Adrenal gland (tissue), 12 donors: ENCODE results near the gene CYP19A1. TPM values are rescaled to one million over a fixed set of nuclear protein-coding genes. Genes with fewer than 3 reads are reported as not detected.

Experiments
- DNase-seq, 7 donors: peaks; one replicate each; pipeline ENCODE4 v3.0.0-alpha.2; 2019 to 2020
- H3K27ac ChIP-seq, 5 donors: fragments of 200-600 bp; sonication (generic) in 4 of 5; 1 replicate in 3 of 5; 2 replicates in 2 of 5; pipeline versions ENCODE4 v1.5.1 to v1.8.0; 2016 to 2020; ENCODE audit warnings: mild to moderate bottlenecking in 1 of 5
- H3K27me3 ChIP-seq: fragments of 200-600 bp; 2 replicates; pipeline ENCODE4 v1.8.0; 2021
- H3K36me3 ChIP-seq, 2 donors: fragments of 200-600 bp; replicated peaks in 1 of 2; 1 replicate in 1 of 2; 2 replicates in 1 of 2; pipeline versions ENCODE4 v1.5.1 to v1.8.0; 2018 to 2022
- H3K4me1 ChIP-seq, 2 donors: fragments of 200-600 bp; replicated peaks in 1 of 2; 1 replicate in 1 of 2; 2 replicates in 1 of 2; pipeline versions ENCODE4 v1.5.1 to v1.8.0; 2018 to 2021
- H3K4me3 ChIP-seq, 4 donors: fragments of 200-600 bp; sonication (generic) in 3 of 4; one replicate each; pipeline ENCODE4 v1.5.1; 2016 to 2018
- H3K9me3 ChIP-seq, 3 donors: fragments of 200-600 bp; sonication (generic) in 1 of 3; replicated peaks in 1 of 3; 1 replicate in 2 of 3; 2 replicates in 1 of 3; pipeline versions ENCODE4 v1.5.1 to v1.8.0; 2016 to 2021
- CTCF ChIP-seq, 6 experiments: fragments of 450-650 bp in 4 of 6; fragments of 200-600 bp in 2 of 6; sonication (generic) in 1 of 6; IDR thresholded peaks; 1 replicate in 5 of 6; 2 replicates in 1 of 6; pipeline versions ENCODE4 v1.5.1 to v1.8.0; 2016 to 2021; ENCODE audit warnings: antibody characterized with exemption in 6 of 6, mild to moderate bottlenecking in 2 of 6, moderate library complexity in 1 of 6
- POLR2A ChIP-seq, 2 donors: fragments of 450-650 bp; IDR thresholded peaks; one replicate each; pipeline ENCODE4 v1.6.1; 2017; ENCODE audit warnings: antibody characterized with exemption in 2 of 2, mild to moderate bottlenecking in 2 of 2, moderate library complexity in 1 of 2
- WGBS, 4 donors: extraction: QIAGEN DNeasy Blood & Tissue Kit in 2 of 4; methylation state at CpG; one replicate each; pipeline versions ENCODE4 v1.1.5 to v1.1.7; 2013 to 2017; 5-methylcytosine and 5-hydroxymethylcytosine counted together
- intact Hi-C, 2 donors: fragments of 100-400 bp; cut with DNase I; formaldehyde crosslinking; loops; one replicate each; pipeline versions ENCODE4 v1.14.1 to v1.15.0; 2022 to 2023
- polyA plus RNA-seq, 3 donors: library from polyadenylated mRNA; stranded (reverse); fragments of 200-250 nt in 2 of 3; fragments of 350-450 nt in 1 of 3; fragmentation: Illumina TruSeq in 1 of 3; extraction: RNeasy Lipid Tissue Mini Kit (QIAGEN cat#74804) in 1 of 3; gene quantifications; one replicate each; pipeline ENCODE4 v1.2.3, GENCODE V29; 2013 to 2014
- total RNA-seq, 9 donors: library from RNA; depleted of rRNA in 4 of 9; stranded (reverse); fragments of >200 nt in 4 of 9; fragments of 120-200 nt in 1 of 9; fragmentation: NEBNext Ultra II Directional in 1 of 9; extraction: Animal tissue kit (Norgen Biotek cat#: 25700) in 1 of 9; gene quantifications; one replicate each; pipeline versions ENCODE4 v1.1.0 to v1.2.4, GENCODE V29; 2013 to 2023
- donor health status: healthy with polysubstance abuse.
- donor health status: Bipolar disorder and iron deficiency.
- donor health status: DM: yes; HTN: yes; CAD: no.
- donor health status: DM: no; HTN: no; CAD: no.
- donor health status: DM: no; HTN: no; CAD: no.
- donor health status: DM: yes; HTN: yes; CAD: no.

The CYP19A1 gene
- total and polyA plus RNA-seq, 12 donors, result 0.41 to 21.6 (median 1.3) TPM

- Histone ChIP-seq H3K36me3 (no peaks in the 10 kb centered on the region), H3K27me3 (no peaks in the 10 kb centered on the region), H3K4me1 (peaks cover 4 to 8% of the 10 kb centered on the region in 2 donors), H3K27ac (no peak overlapping the region), H3K4me3 (no peak overlapping the region), H3K9me3 (no peaks in the 10 kb centered on the region)
- intact Hi-C loops, result loop anchor here in 1 of 2 donors (2.0 kb wide), 1 partner anchor 29 kb away; no protein-coding TSS in a partner anchor
- DNase-seq, result no peak
- WGBS, 4 donors, result 64 to 82% (median 70%) methylated on average over 9 of the region's 9 CpGs
- TF ChIP-seq POLR2A (IDR thresholded peaks at IDR 0.05) (no peak), CTCF (IDR thresholded peaks at IDR 0.05) (peak in 1 of 6 experiments; percentile 8)
These were observed 174.6 kb downstream of the CYP19A1 start for GRCh38 chr15:51163843-51164242.

- H3K9me3 ChIP-seq, result no peaks in the 10 kb centered on the region
These were observed 175.3 kb downstream of the CYP19A1 start for GRCh38 chr15:51162865-51163762.

GRCh38 chr15:51161491-51162220, 176.7 kb downstream of the CYP19A1 start:
- 83 to 100% (median 91%) methylated on average over 3 of the region's 3 CpGs for WGBS, 4 donors
- peaks cover 4 to 8% of the 10 kb centered on the region in 2 donors for H3K4me1 ChIP-seq
- DNase-seq, result no peak

More at GRCh38 chr15:51162865-51163762, 175.3 kb downstream of the CYP19A1 start:
- TF ChIP-seq POLR2A (IDR thresholded peaks at IDR 0.05), result no peak
- TF ChIP-seq CTCF (IDR thresholded peaks at IDR 0.05), result peak; percentile 85 to 99 (median 92)
- DNase-seq, result peak; percentile 69 to 88 (median 77)
- 3 to 6% (median 4%) methylated on average over 8 of the region's 8 CpGs for WGBS, 4 donors
- H3K4me3 ChIP-seq, result peak overlapping the region in 1 of 4 donors; percentile 45
- peaks cover 4 to 8% of the 10 kb centered on the region in 2 donors for H3K4me1 ChIP-seq
- intact Hi-C loops, result loop anchor here in 1 of 2 donors (2.0 kb wide), 1 partner anchor 30 kb away; no protein-coding TSS in a partner anchor
- H3K27ac ChIP-seq, result peak overlapping the region in 1 of 5 donors; percentile 66
- no peaks in the 10 kb centered on the region for H3K27me3 ChIP-seq
- H3K36me3 ChIP-seq, result no peaks in the 10 kb centered on the region

More at GRCh38 chr15:51161491-51162220, 176.7 kb downstream of the CYP19A1 start:
- H3K36me3 ChIP-seq, result no peaks in the 10 kb centered on the region
- intact Hi-C loops, result loop anchor here in 1 of 2 donors (2.0 kb wide), 1 partner anchor 31 kb away; no protein-coding TSS in a partner anchor
- TF ChIP-seq POLR2A (IDR thresholded peaks at IDR 0.05) (no peak), CTCF (IDR thresholded peaks at IDR 0.05) (no peak)
- no peak overlapping the region for H3K4me3 ChIP-seq
- H3K27ac ChIP-seq, result no peak overlapping the region
- no peaks in the 10 kb centered on the region for H3K9me3 ChIP-seq
- no peaks in the 10 kb centered on the region for H3K27me3 ChIP-seq
